ENCODE results near the gene MYADM.

Gene MYADM

DNA sequence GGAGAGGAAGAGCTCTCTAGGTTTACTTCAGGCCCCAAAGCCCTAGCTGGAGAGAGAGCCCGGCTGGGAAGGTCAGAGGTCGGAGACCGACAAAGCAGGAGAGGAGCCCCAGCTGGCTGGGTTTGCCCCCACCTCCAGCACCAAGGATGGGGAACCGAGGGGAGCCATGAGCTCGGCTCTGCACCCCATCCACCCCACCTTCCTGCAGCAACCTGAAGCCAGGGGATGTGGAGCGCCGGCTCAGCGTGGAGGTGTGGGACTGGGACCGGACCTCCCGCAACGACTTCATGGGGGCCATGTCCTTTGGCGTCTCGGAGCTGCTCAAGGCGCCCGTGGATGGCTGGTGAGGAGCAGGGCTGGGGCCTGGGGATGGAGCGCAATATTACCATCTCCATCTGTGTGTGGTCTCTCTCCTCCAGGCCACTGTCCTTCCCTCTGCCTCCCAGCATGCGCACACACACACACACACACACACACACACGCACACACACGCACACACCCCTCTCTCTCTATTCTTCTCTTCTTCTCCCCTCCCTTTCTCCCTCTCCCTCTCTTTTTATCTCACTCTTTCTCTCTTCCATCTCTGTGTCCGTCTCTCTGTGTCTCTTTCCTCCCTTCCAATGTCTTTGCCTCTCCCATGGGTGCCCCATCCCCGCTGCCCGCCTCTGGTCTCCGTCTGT, 24.8 kb downstream of the MYADM start:
- Mint-ChIP-seq H3K9me3 (no peaks in the 10 kb centered on the region), H3K27ac (no peak overlapping the region), H3K4me3 (no peak overlapping the region), H3K27me3 (peaks cover 51% of the 10 kb centered on the region), H3K4me1 (ENCODE audit: low read depth) (peaks cover 3% of the 10 kb centered on the region), H3K36me3 (ENCODE audit: low read depth) (no peaks in the 10 kb centered on the region)
- DNase-seq, result no peak

DNA sequence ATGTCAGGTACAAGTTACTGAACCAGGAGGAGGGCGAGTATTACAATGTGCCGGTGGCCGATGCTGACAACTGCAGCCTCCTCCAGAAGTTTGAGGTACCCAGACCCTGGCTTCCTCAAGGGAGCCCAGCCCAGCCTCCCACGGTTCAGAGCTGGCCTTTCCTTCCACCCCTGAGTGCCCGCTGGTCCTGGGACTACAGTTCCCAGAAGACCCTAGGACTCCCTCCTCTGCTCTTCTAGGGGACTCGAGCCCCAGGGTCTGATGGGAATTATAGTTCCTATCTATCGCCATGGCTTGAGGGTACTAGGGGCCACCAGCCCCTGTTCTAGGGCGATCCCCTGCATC, 25.3 kb downstream of the MYADM start:
- Mint-ChIP-seq H3K4me1 (ENCODE audit: low read depth) (peaks cover 3% of the 10 kb centered on the region), H3K4me3 (no peak overlapping the region), H3K27ac (no peak overlapping the region)

DNA sequence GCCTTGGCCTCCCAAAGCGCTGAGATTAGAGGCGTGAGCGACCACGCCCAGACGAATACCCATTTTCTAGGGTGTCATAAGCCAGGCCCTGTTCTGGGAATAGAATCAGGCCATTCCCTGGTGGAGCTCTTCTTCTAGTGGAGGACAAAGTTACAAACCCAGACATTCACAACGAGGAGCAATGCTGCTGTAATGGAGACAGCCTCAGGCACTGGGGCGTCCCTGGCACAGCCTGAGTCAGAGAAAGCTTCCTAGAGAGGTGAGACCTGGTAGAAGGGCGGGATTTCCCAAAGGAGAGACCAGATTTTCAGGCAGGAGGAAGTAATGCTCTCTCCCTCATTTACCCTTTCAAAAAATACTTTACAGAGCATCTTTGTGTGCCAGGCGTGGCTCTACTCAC, 27.0 kb downstream of the MYADM start:
- peaks cover 71% of the 10 kb centered on the region for H3K27me3 Mint-ChIP-seq
- no peak for DNase-seq
- H3K36me3 Mint-ChIP-seq (ENCODE audit: low read depth), result no peaks in the 10 kb centered on the region
- H3K9me3 Mint-ChIP-seq, result no peaks in the 10 kb centered on the region
- no peak overlapping the region for H3K4me3 Mint-ChIP-seq
- no peak overlapping the region for H3K27ac Mint-ChIP-seq
- H3K4me1 Mint-ChIP-seq (ENCODE audit: low read depth), result peaks cover 10% of the 10 kb centered on the region

More for the DNA sequence above, 25.3 kb downstream of the MYADM start:
- Mint-ChIP-seq H3K9me3 (no peaks in the 10 kb centered on the region), H3K36me3 (ENCODE audit: low read depth) (no peaks in the 10 kb centered on the region), H3K27me3 (peaks cover 56% of the 10 kb centered on the region)
- no peak for DNase-seq

GRCh38 chr19:53896682-53897081, 29.0 kb downstream of the MYADM start:
- Mint-ChIP-seq H3K27me3 (peaks cover 78% of the 10 kb centered on the region), H3K4me3 (no peak overlapping the region), H3K27ac (no peak overlapping the region), H3K4me1 (ENCODE audit: low read depth) (peaks cover 7% of the 10 kb centered on the region), H3K9me3 (no peaks in the 10 kb centered on the region), H3K36me3 (ENCODE audit: low read depth) (no peaks in the 10 kb centered on the region)
- DNase-seq, result no peak

DNA sequence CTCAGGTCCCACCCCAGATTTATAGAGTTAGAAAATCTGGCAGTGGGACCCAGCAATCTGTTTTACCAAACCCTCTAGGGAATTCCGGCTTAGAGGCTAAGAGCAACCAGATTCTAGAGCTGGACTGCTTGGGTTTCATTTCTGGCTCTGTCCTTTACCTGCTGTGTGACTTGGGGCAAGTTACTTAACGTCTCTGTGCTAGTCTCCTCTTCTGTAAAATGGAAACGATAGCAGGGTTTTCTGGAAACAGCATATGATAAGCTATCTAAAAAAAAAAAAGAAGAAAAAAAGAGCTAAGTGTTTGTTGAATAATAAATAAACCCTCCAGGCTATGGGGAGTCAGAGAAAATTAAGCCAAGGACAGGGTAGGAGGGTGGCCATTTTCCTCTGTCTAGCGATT, 29.8 kb downstream of the MYADM start:
- Mint-ChIP-seq H3K4me1 (ENCODE audit: low read depth) (peaks cover 7% of the 10 kb centered on the region), H3K4me3 (no peak overlapping the region), H3K27me3 (peaks cover 79% of the 10 kb centered on the region)

GRCh38 chr19:53898166-53898565, 30.5 kb downstream of the MYADM start:
- no peak overlapping the region for H3K4me3 Mint-ChIP-seq
- peaks cover 76% of the 10 kb centered on the region for H3K27me3 Mint-ChIP-seq
- no peak for DNase-seq
- no peak overlapping the region for H3K27ac Mint-ChIP-seq
- H3K4me1 Mint-ChIP-seq (ENCODE audit: low read depth), result peaks cover 7% of the 10 kb centered on the region
- H3K36me3 Mint-ChIP-seq (ENCODE audit: low read depth), result no peaks in the 10 kb centered on the region
- no peaks in the 10 kb centered on the region for H3K9me3 Mint-ChIP-seq

More for the DNA sequence above, 29.8 kb downstream of the MYADM start:
- H3K27ac Mint-ChIP-seq, result no peak overlapping the region
- H3K9me3 Mint-ChIP-seq, result no peaks in the 10 kb centered on the region
- H3K36me3 Mint-ChIP-seq (ENCODE audit: low read depth), result no peaks in the 10 kb centered on the region
- no peak for DNase-seq

DNA sequence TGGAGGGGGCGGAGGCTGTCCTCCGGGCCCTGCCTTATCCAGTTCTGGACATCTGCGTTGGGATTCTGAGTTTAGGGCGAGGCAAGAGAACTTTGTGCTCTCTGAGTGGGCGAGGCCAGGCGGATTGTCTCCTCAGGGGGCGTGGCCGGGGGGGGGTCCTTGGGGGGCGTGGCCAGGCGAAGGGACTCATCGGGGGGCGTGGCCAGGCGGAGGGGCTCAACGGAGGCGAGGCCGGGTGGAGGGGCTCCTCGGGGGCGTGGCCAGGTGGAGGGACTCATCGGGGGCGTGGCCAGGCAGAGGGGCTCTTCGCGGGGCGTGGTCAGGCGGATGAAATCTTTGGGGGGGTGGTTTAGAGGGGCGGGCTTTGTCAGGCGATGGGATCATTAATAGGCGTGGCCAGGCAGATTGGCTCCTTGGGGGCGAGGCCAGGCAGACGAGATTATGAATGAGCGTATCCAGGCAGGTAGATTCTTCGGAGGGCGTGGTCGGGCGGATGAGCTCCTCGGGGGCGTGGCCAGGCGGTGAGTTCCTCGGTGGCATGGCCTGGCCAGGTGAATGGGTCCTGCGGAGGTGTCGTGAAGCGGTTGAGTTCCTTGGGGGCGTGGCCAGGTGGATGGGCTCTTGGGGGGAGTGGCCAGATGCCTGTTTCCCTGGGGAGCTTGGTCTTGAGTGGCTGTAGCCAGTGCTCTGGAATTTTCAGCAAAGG, 31.1 kb downstream of the MYADM start:
- Mint-ChIP-seq H3K4me3 (no peak overlapping the region), H3K27me3 (peaks cover 78% of the 10 kb centered on the region), H3K36me3 (ENCODE audit: low read depth) (no peaks in the 10 kb centered on the region), H3K4me1 (ENCODE audit: low read depth) (peaks cover 7% of the 10 kb centered on the region), H3K27ac (no peak overlapping the region), H3K9me3 (no peaks in the 10 kb centered on the region)
- DNase-seq, result no peak

DNA sequence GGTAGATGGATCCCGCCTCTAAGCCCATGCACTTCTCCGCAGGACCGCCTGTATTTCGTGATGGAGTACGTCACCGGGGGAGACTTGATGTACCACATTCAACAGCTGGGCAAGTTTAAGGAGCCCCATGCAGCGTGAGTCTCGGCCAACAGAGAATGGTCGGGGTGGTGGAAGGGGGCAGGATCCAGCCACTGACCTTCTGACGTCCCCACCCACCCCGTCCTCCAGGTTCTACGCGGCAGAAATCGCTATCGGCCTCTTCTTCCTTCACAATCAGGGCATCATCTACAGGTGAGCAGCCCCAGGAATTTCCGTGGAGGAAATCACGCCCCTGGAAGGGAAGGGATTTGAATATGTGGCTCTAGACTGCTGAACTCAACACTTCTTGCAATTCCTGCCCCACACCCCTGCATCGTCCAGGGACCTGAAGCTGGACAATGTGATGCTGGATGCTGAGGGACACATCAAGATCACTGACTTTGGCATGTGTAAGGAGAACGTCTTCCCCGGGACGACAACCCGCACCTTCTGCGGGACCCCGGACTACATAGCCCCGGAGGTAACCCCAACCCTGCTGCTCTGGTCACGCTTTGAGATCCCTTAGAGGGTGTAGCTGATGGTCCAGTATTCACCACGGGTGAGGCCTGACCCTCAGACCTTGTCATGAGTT, 32.6 kb downstream of the MYADM start:
- DNase-seq, result no peak
- H3K27me3 Mint-ChIP-seq, result peaks cover 81% of the 10 kb centered on the region
- no peaks in the 10 kb centered on the region for H3K36me3 Mint-ChIP-seq (ENCODE audit: low read depth)
- no peak overlapping the region for H3K27ac Mint-ChIP-seq
- H3K4me3 Mint-ChIP-seq, result no peak overlapping the region
- H3K9me3 Mint-ChIP-seq, result no peaks in the 10 kb centered on the region
- peaks cover 7% of the 10 kb centered on the region for H3K4me1 Mint-ChIP-seq (ENCODE audit: low read depth)

- H3K27ac Mint-ChIP-seq, result no peak overlapping the region
- H3K36me3 Mint-ChIP-seq (ENCODE audit: low read depth), result no peaks in the 10 kb centered on the region
Measured at GRCh38 chr19:53903055-53903680, 35.5 kb downstream of the MYADM start.

GRCh38 chr19:53904909-53905308, 37.2 kb downstream of the MYADM start:
- Mint-ChIP-seq H3K27me3 (peaks cover 80% of the 10 kb centered on the region), H3K4me3 (no peak overlapping the region), H3K4me1 (ENCODE audit: low read depth) (peaks cover 19% of the 10 kb centered on the region), H3K27ac (no peak overlapping the region), H3K36me3 (ENCODE audit: low read depth) (no peaks in the 10 kb centered on the region), H3K9me3 (no peaks in the 10 kb centered on the region)
- DNase-seq, result no peak

More at GRCh38 chr19:53903055-53903680, 35.5 kb downstream of the MYADM start:
- no peaks in the 10 kb centered on the region for H3K9me3 Mint-ChIP-seq
- DNase-seq, result no peak
- peaks cover 20% of the 10 kb centered on the region for H3K4me1 Mint-ChIP-seq (ENCODE audit: low read depth)
- no peak overlapping the region for H3K4me3 Mint-ChIP-seq
- peaks cover 82% of the 10 kb centered on the region for H3K27me3 Mint-ChIP-seq

DNA sequence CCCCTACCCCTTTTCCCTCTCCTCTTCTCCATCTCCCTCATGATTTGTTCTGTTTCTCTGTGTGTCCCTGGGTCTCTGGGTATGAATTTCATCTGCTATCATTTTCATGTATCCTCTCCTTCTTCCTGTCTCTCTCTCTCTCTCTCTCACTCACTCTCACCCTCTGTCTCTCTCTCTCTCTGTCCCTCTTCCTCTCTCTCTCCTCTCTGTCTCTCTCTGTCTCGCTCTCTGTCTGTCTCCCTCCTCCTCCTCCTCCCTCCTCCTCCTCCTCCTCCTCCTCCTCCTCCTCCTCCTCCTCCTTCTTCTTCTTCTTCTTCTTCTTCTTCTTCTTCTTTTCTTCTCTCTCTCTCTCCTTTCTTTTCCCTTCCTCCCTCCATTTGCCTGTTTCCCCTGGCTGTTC, 38.1 kb downstream of the MYADM start:
- H3K4me3 Mint-ChIP-seq, result no peak overlapping the region
- H3K27ac Mint-ChIP-seq, result no peak overlapping the region

DNA sequence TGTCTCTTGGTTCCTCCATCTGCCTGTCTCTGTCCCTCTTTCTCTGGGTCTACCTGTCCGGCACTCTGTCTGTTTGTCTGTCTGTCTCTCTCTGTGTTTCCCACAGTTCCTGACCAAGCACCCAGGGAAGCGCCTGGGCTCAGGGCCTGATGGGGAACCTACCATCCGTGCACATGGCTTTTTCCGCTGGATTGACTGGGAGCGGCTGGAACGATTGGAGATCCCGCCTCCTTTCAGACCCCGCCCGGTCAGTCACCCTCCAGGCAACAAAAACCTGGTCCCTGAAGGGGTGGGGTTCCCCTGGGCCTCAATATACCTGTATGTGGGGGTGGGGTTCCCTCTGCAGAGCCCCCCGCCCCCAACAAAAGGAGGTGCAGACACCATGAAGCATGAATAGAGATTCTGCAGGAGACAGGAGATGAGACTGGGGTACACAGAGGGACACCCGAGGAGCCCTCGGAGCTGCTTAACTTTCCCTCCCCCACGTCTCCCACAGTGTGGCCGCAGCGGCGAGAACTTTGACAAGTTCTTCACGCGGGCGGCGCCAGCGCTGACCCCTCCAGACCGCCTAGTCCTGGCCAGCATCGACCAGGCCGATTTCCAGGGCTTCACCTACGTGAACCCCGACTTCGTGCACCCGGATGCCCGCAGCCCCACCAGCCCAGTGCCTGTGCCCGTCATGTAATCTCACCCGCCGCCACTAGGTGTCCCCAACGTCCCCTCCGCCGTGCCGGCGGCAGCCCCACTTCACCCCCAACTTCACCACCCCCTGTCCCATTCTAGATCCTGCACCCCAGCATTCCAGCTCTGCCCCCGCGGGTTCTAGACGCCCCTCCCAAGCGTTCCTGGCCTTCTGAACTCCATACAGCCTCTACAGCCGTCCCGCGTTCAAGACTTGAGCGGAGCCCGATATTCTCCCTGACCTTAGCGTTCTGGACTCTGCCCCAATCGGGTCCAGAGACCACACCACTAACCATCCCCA, 38.8 kb downstream of the MYADM start:
- Mint-ChIP-seq H3K27ac (no peak overlapping the region), H3K9me3 (no peaks in the 10 kb centered on the region), H3K4me1 (ENCODE audit: low read depth) (peaks cover 19% of the 10 kb centered on the region), H3K27me3 (peaks cover 83% of the 10 kb centered on the region), H3K4me3 (no peak overlapping the region), H3K36me3 (ENCODE audit: low read depth) (no peaks in the 10 kb centered on the region)
- peak; percentile 82 for DNase-seq

More for the DNA sequence above, 38.1 kb downstream of the MYADM start:
- Mint-ChIP-seq H3K4me1 (ENCODE audit: low read depth) (peaks cover 19% of the 10 kb centered on the region), H3K36me3 (ENCODE audit: low read depth) (no peaks in the 10 kb centered on the region), H3K9me3 (no peaks in the 10 kb centered on the region), H3K27me3 (peaks cover 80% of the 10 kb centered on the region)
- DNase-seq, result no peak

GRCh38 chr19:53907193-53907581, 39.5 kb downstream of the MYADM start:
- H3K4me3 Mint-ChIP-seq, result no peak overlapping the region
- peaks cover 19% of the 10 kb centered on the region for H3K4me1 Mint-ChIP-seq (ENCODE audit: low read depth)
- no peaks in the 10 kb centered on the region for H3K9me3 Mint-ChIP-seq
- peaks cover 86% of the 10 kb centered on the region for H3K27me3 Mint-ChIP-seq
- no peaks in the 10 kb centered on the region for H3K36me3 Mint-ChIP-seq (ENCODE audit: low read depth)
- no peak for DNase-seq
- H3K27ac Mint-ChIP-seq, result no peak overlapping the region

- Mint-ChIP-seq H3K9me3 (no peaks in the 10 kb centered on the region), H3K27me3 (peaks cover 88% of the 10 kb centered on the region), H3K36me3 (ENCODE audit: low read depth) (no peaks in the 10 kb centered on the region), H3K4me3 (no peak overlapping the region), H3K27ac (no peak overlapping the region), H3K4me1 (ENCODE audit: low read depth) (peaks cover 19% of the 10 kb centered on the region)
- no peak for DNase-seq
Measured at GRCh38 chr19:53907690-53908089, 40.0 kb downstream of the MYADM start.
